ENCODE measurements around the gene CD63.

The CD63 gene

DNA sequence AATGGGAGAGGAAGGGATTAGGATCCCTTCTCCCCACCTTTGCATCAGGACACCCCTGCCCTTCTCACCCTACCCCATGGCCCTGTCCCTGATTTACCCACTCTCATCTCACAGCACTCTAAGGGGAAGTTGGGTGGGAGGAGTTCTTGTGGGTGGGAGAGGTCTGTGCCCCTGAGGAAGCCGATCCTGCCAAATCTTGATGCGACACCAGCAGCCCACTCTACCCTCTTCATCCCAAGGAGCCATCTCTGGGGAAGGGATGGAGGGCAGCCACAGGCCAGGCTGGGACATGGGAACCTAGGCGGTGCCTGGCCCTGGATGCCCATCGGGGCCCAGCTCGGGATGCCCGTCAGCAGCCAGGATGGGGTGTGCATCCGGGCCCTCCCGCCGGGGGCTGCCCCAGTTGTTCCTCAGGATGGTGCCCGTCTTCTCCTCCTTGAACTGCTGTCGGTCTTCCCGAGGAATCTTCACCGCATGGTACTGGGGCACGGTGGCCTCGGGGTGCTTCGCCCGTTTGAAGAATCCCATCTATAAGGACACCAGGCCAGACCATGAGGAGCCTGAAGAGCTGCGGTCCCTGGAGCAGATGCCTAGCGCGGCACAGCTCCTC lies 43.9 kb downstream of the CD63 start:
- DNase-seq, result no peak

DNA sequence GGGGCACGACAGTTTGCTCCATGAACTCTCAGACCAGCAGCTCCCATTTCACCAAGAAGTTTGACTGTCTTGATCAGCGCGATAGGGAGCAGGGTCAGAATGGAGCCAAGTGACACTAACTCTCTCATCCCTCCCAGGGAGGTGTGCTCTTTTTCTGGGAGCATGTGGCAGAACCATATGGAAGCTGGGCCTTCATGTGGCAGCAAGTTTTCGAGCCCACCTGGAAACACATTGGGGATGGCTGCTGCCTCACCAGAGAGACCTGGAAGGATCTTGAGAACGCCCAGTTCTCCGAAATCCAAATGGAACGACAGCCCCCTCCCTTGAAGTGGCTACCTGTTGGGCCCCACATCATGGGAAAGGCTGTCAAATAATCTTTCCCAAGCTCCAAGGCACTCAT lies 45.1 kb downstream of the CD63 start:
- no peak for DNase-seq

DNA sequence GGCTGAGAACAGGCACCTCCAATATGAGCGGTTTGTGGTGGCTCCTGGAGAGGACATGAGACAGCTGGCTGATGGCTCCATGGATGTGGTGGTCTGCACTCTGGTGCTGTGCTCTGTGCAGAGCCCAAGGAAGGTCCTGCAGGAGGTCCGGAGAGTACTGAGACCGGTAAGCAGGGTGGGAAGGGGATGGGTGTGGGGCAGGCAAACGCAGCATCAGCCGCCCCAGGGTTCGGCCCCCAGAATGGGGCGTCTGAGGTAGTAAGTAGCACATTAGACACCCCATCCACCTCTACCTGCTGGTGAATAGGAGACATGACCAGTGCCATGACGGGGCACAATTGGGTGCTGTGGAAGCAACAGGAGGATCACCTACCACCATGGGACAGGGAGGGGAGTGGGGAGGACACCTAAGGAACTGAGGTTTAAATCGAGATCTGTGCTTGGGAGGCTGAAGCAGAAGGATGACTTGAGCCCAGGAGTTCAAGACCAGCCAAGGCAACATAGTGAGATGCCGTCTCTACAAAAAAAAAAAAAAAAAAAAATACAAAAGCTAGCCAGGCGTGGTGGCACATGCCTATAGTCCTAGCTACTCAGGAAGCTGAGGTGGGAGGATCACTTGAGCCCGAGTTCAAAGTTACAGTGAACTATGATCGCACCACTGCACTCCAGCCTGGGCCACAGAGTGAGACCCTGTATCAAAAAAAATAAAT lies 46.6 kb downstream of the CD63 start:
- no peak for DNase-seq

DNA sequence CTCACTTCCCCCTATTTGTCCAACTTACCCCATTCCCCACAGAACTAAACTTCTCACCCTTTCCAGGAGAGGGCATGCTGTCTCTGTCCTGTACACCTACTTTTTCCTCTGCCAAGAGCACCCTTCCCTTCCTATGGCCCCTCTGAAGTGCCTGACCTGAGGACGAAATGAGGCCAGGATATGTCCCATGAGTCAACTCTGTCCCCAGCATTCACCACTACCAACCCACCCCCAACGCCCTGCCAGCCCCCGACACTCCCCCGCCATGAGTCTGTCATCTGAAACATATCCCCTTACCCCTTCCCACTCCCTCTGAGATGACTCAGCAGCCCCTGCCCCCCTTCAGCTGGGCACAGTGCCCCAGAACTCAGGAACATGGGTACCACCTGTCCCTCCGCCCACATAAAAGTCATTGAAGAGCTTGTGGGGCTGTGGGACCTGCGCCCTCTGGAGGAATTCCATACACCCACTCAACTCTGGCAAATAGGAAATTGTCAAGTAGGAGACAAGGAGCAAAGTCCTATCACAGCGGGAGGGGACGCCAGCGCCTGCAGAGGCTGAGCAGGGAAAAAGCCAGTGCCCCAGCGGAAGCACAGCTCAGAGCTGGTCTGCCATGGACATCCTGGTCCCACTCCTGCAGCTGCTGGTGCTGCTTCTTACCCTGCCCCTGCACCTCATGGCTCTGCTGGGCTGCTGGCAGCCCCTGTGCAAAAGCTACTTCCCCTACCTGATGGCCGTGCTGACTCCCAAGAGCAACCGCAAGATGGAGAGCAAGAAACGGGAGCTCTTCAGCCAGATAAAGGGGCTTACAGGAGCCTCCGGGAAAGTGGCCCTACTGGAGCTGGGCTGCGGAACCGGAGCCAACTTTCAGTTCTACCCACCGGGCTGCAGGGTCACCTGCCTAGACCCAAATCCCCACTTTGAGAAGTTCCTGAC lies 47.4 kb downstream of the CD63 start:
- no peak for DNase-seq

DNA sequence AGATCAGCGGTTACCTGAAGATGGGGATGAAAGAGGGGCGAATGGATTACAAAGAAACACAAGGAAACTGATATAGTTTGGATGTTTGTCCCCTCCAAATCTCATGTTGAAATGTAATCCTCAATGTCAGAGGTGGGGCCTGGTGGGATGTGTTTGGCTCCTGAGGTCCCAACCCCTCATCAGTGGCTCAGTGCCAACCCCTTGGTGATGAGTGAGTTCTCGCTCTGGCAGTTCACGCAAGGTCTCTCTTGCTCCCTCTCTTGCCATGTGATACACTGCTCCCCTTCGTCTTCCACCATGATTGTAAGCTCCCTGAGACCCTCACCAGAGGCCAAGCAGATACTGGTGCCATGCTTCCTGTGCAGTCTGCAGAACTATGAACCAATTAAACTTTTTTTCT lies 49.1 kb downstream of the CD63 start:
- no peak for DNase-seq

DNA sequence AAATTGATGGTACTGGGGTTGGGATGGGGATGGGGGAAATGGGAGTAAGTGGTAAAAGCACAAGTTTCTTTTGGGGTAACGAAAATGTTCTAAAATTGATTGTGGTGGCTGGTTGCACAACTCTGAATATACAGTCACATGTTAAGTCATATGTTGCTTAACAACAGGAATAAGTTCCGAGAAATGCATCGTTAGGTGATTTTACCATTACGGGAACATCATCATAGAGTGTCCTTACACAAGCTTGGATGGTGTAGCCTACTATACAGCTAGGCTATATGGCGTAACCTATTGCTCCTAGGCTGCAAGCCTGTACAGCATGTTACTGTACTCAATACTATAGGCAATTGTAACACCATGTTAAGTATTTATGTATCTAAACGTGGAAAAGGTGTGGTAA lies 52.1 kb downstream of the CD63 start:
- DNase-seq, result no peak

DNA sequence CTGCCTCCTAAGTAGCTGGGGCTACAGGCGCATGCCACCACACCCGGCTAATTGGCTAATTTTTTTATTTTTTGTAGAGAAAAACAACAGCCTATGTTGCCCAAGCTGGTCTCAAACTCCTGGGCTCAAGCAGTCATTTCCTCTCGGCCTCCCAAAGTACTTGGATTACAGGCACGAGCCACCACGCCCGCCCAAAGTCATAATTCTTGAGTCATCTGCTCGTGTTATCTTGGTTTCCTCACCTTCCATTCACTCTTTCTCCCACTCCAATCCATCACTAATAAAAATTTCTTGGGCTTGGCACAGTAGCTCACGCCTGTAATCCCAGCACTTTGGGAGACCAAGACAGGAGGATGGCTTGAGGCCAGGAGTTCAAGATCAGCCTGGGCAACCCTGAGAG lies 53.1 kb downstream of the CD63 start:
- no peak for DNase-seq
